PC-3 (cell line): ENCODE results near the gene PTPRF. TPM values are rescaled to one million over a fixed set of nuclear protein-coding genes. Genes with fewer than 3 reads are reported as not detected.

Experiments
- ATAC-seq: fragments of 200-7000 bp; cut with Tn5 transposase; 2 replicates; pipeline ENCODE4 v1.9.1; 2020; ENCODE audit warnings: mild to moderate bottlenecking, moderate library complexity
- BruUV-seq: library from RNA; stranded (reverse); fragments of 400-500 nt; replicated peaks from 2 replicates; lab custom pipeline; 2021; lab: Mats Ljungman, UMichigan
- CTCF ChIA-PET: fragments of 300-600 bp; sonication (Branson Sonifier 250); formaldehyde crosslinking; loops from one replicate; lab custom pipeline; 2022; ENCODE audit warnings: antibody characterized with exemption; lab: Charles Lee
- POLR2A ChIA-PET: fragments of 300-600 bp; sonication (Branson Sonifier 250); formaldehyde crosslinking; loops from one replicate; lab custom pipeline; 2022; ENCODE audit warnings: antibody characterized with exemption; ENCODE audit not compliant: unreplicated experiment; lab: Charles Lee
- DNase-seq: peaks from one replicate; pipeline ENCODE4 v3.0.0-alpha.2; 2015
- H2AFZ ChIP-seq: fragments of 300-600 bp; sonication (generic); 2 replicates; pipeline ENCODE4 v1.6.0; 2016; ENCODE audit warnings: antibody characterized with exemption, low read length
- H3F3A ChIP-seq: fragments of 300-600 bp; sonication (generic); one replicate; pipeline ENCODE4 v1.6.0; 2017; ENCODE audit warnings: antibody characterized with exemption, low read length, control low read depth, mild to moderate bottlenecking; ENCODE audit not compliant: unreplicated experiment
- H3K27ac ChIP-seq: fragments of 300-600 bp; sonication (generic); 2 replicates; pipeline ENCODE4 v1.5.1; 2016; ENCODE audit warnings: mild to moderate bottlenecking, low read length
- H3K27me3 ChIP-seq: fragments of 300-600 bp; sonication (generic); 2 replicates; pipeline ENCODE4 v1.6.1; 2016; ENCODE audit warnings: low read length, mixed read lengths
- H3K36me3 ChIP-seq: fragments of 300-600 bp; sonication (generic); 2 replicates; pipeline ENCODE4 v1.6.1; 2016; ENCODE audit warnings: low read depth, mixed run types, low read length, mixed read lengths
- H3K4me1 ChIP-seq: fragments of 300-600 bp; sonication (generic); 2 replicates; pipeline ENCODE4 v1.5.1; 2016; ENCODE audit warnings: low read length; ENCODE audit not compliant: insufficient read depth
- H3K4me2 ChIP-seq: fragments of 300-600 bp; sonication (generic); 2 replicates; pipeline ENCODE4 v1.6.0; 2016; ENCODE audit warnings: low read length
- H3K4me3 ChIP-seq: fragments of 300-600 bp; sonication (generic); 2 replicates; pipeline ENCODE4 v1.5.1; 2016; ENCODE audit warnings: mild to moderate bottlenecking, low read length, mixed read lengths
- H3K79me2 ChIP-seq: fragments of 300-600 bp; sonication (generic); 2 replicates; pipeline ENCODE4 v1.6.1; 2017; ENCODE audit warnings: low read length, mixed read lengths
- H3K9ac ChIP-seq: fragments of 300-600 bp; sonication (generic); 2 replicates; pipeline ENCODE4 v1.6.0; 2016; ENCODE audit warnings: mild to moderate bottlenecking, low read length
- H3K9me2 ChIP-seq: fragments of 300-600 bp; sonication (generic); replicated peaks from 2 replicates; pipeline ENCODE4 v1.6.1; 2016; ENCODE audit warnings: mixed run types, low read length, mixed read lengths
- H3K9me3 ChIP-seq: fragments of 300-600 bp; sonication (generic); 2 replicates; pipeline ENCODE4 v1.6.1; 2016; ENCODE audit warnings: low read length, mixed read lengths
- H4K20me1 ChIP-seq: fragments of 300-600 bp; sonication (generic); 2 replicates; pipeline ENCODE4 v1.6.1; 2016; ENCODE audit warnings: low read length, mixed read lengths
- CTCF ChIP-seq: fragments of 300-600 bp; sonication (generic); conservative IDR thresholded peaks from 2 replicates; pipeline ENCODE4 v1.5.1; 2017; ENCODE audit warnings: antibody characterized with exemption, low read depth, mild to moderate bottlenecking, low read length
- EZH2 ChIP-seq: fragments of 300-600 bp; sonication (generic); IDR thresholded peaks from one replicate; pipeline ENCODE4 v1.6.1; 2017; ENCODE audit warnings: antibody characterized with exemption, mild to moderate bottlenecking, low read length; ENCODE audit not compliant: unreplicated experiment
- EZH2phosphoT487 ChIP-seq: fragments of 300-600 bp; sonication (generic); IDR thresholded peaks from 2 replicates; pipeline ENCODE4 v1.6.1; 2018; ENCODE audit warnings: mild to moderate bottlenecking, antibody characterized with exemption, low read length, borderline replicate concordance
- intact Hi-C: fragments of 100-400 bp; cut with micrococcal nuclease; formaldehyde crosslinking; loops from 2 replicates; pipeline ENCODE4 v1.9.0; 2023
- total RNA-seq: library from RNA; depleted of rRNA; stranded (reverse); fragments of >200 nt; gene quantifications from 2 replicates; pipeline ENCODE4 v1.2.3, GENCODE V29; 2014

Gene PTPRF
- total RNA-seq, 1 experiment from 2014 or later = 67.4 TPM

GRCh38 chr1:43556782-43557181 lies 26.1 kb downstream of the PTPRF start:
- Histone ChIP-seq H3K4me1 (peaks cover 14% of the 10 kb centered on the region), H3K79me2 (peaks cover 38% of the 10 kb centered on the region), H3K27me3 (no peaks in the 10 kb centered on the region), H3K36me3 (peaks cover 36% of the 10 kb centered on the region), H2AFZ (no peak overlapping the region), H3K9ac (no peak overlapping the region), H3K9me3 (no peaks in the 10 kb centered on the region), H3F3A (no peaks in the 10 kb centered on the region), H3K9me2 (no peaks in the 10 kb centered on the region), H3K4me3 (no peak overlapping the region), H3K27ac (no peak overlapping the region), H4K20me1 (no peaks in the 10 kb centered on the region), H3K4me2 (no peak overlapping the region)
- no peak for DNase-seq
- ChIA-PET CTCF (no interaction called here), POLR2A (no interaction called here)
- ATAC-seq = no peak
- BruUV-seq = no TSS peak
- intact Hi-C loops = loop anchor here (2.0 kb wide), 1 partner anchor 26 kb away; no protein-coding TSS in a partner anchor
- TF ChIP-seq EZH2phosphoT487 = no peak
- no peak for TF ChIP-seq EZH2
- TF ChIP-seq CTCF = no peak

GRCh38 chr1:43557744-43558245 lies 27.1 kb downstream of the PTPRF start:
- H3K36me3 ChIP-seq = peaks cover 36% of the 10 kb centered on the region
- H3K27me3 ChIP-seq = no peaks in the 10 kb centered on the region
- H3K27ac ChIP-seq = 0 out of 2 replicates have a peak overlapping the region, but pooled peaks have one; percentile 16
- peaks cover 14% of the 10 kb centered on the region for H3K4me1 ChIP-seq
- no peaks in the 10 kb centered on the region for H3K9me3 ChIP-seq
- no peak for TF ChIP-seq CTCF
- no peak for TF ChIP-seq EZH2
- TF ChIP-seq EZH2phosphoT487 = no peak
- H2AFZ ChIP-seq = no peak overlapping the region
- ATAC-seq (peak; percentile 90), DNase-seq (peak; percentile 62)
- CTCF ChIA-PET = interaction anchor here (0.6 kb wide), 1 partner anchor 96 kb away, joined by 3 read pairs; no protein-coding TSS in a partner anchor
- no peaks in the 10 kb centered on the region for H3K9me2 ChIP-seq
- intact Hi-C loops = loop anchor here (2.0 kb wide), 1 partner anchor 25 kb away; no protein-coding TSS in a partner anchor
- H3K79me2 ChIP-seq = peaks cover 30% of the 10 kb centered on the region
- no peaks in the 10 kb centered on the region for H4K20me1 ChIP-seq
- H3K4me2 ChIP-seq = 0 out of 2 replicates have a peak overlapping the region, but pooled peaks have one; percentile 26
- H3K9ac ChIP-seq = no peak overlapping the region
- no peak overlapping the region for H3K4me3 ChIP-seq
- BruUV-seq = no TSS peak
- no peaks in the 10 kb centered on the region for H3F3A ChIP-seq
- POLR2A ChIA-PET = interaction anchor here (1.4 kb wide), 1 partner anchor 93 kb away, joined by 4 read pairs; the partner anchor contains the start of gene KDM4A

- no peak overlapping the region for H2AFZ ChIP-seq
- H3K27me3 ChIP-seq = no peaks in the 10 kb centered on the region
- no peak overlapping the region for H3K4me3 ChIP-seq
- DNase-seq (no peak), ATAC-seq (no peak)
- CTCF ChIA-PET = interaction anchor here (0.6 kb wide), 1 partner anchor 95 kb away, joined by 3 read pairs; no protein-coding TSS in a partner anchor
- TF ChIP-seq EZH2 (no peak), CTCF (no peak), EZH2phosphoT487 (no peak)
- H4K20me1 ChIP-seq = no peaks in the 10 kb centered on the region
- POLR2A ChIA-PET = interaction anchor here (1.4 kb wide), 1 partner anchor 92 kb away, joined by 4 read pairs; the partner anchor contains the start of gene KDM4A
- no peak overlapping the region for H3K9ac ChIP-seq
- BruUV-seq = no TSS peak
- H3K4me1 ChIP-seq = peaks cover 14% of the 10 kb centered on the region
- H3K36me3 ChIP-seq = peaks cover 32% of the 10 kb centered on the region
- 0 out of 2 replicates have a peak overlapping the region, but pooled peaks have one; percentile 26 for H3K4me2 ChIP-seq
- H3K27ac ChIP-seq = 0 out of 2 replicates have a peak overlapping the region, but pooled peaks have one; percentile 16
- H3F3A ChIP-seq = no peaks in the 10 kb centered on the region
- peaks cover 30% of the 10 kb centered on the region for H3K79me2 ChIP-seq
- intact Hi-C loops = no loop called here
- H3K9me2 ChIP-seq = no peaks in the 10 kb centered on the region
- H3K9me3 ChIP-seq = no peaks in the 10 kb centered on the region
Observed at GRCh38 chr1:43558346-43558841, 27.7 kb downstream of the PTPRF start.
